Measurements from ENCODE around the gene PUM2.

PUM2 gene

GRCh38 chr2:20203072-20203471 is 147.6 kb downstream of the PUM2 start:
- no peak for DNase-seq (ENCODE audit: low read depth, low spot score)
- TF ChIP-seq CTCF (IDR thresholded peaks at IDR 0.05; ENCODE audit: low read depth, low read length) = no peak
- no peak overlapping the region for H3K4me3 ChIP-seq (ENCODE audit: low read depth, low read length)
- in situ Hi-C loops (cut with HindIII; ENCODE audit: low sequenced_read_pairs) = no loop called here

GRCh38 chr2:20201671-20202070 is 149.0 kb downstream of the PUM2 start:
- in situ Hi-C loops (cut with HindIII; ENCODE audit: low sequenced_read_pairs) = no loop called here
- no peak for DNase-seq (ENCODE audit: low read depth, low spot score)
- H3K4me3 ChIP-seq (ENCODE audit: low read depth, low read length) = no peak overlapping the region
- TF ChIP-seq CTCF (IDR thresholded peaks at IDR 0.05; ENCODE audit: low read depth, low read length) = no peak

- no peak for DNase-seq (ENCODE audit: low read depth, low spot score)
- no peak overlapping the region for H3K4me3 ChIP-seq (ENCODE audit: low read depth, low read length)
- no peak for TF ChIP-seq CTCF (IDR thresholded peaks at IDR 0.05; ENCODE audit: low read depth, low read length)
- in situ Hi-C loops (cut with HindIII; ENCODE audit: low sequenced_read_pairs) = no loop called here
Measured at GRCh38 chr2:20200697-20201555, 149.7 kb downstream of the PUM2 start.

- TF ChIP-seq CTCF (IDR thresholded peaks at IDR 0.05; ENCODE audit: low read depth, low read length) = no peak
- no peak for DNase-seq (ENCODE audit: low read depth, low spot score)
- in situ Hi-C loops (cut with HindIII; ENCODE audit: low sequenced_read_pairs) = no loop called here
- no peak overlapping the region for H3K4me3 ChIP-seq (ENCODE audit: low read depth, low read length)
Measured at GRCh38 chr2:20199633-20200270, 150.9 kb downstream of the PUM2 start.

GRCh38 chr2:20198796-20199632 is 151.6 kb downstream of the PUM2 start:
- H3K4me3 ChIP-seq (ENCODE audit: low read depth, low read length) = no peak overlapping the region
- no peak for TF ChIP-seq CTCF (IDR thresholded peaks at IDR 0.05; ENCODE audit: low read depth, low read length)
- DNase-seq (ENCODE audit: low read depth, low spot score) = no peak
- in situ Hi-C loops (cut with HindIII; ENCODE audit: low sequenced_read_pairs) = no loop called here
